Stimulated activated CD4-positive, alpha-beta T cell treated with anti-CD3 and anti-CD28 coated beads, Interleukin-1b, Interleukin-23, amount 100 ng/mL, for 48 hours (primary cell): ENCODE results near the gene VIL1.

ENCODE experiments used
- DNase-seq: peaks from one replicate; pipeline ENCODE4 v3.0.0-alpha.2; 2020

The VIL1 gene

DNA sequence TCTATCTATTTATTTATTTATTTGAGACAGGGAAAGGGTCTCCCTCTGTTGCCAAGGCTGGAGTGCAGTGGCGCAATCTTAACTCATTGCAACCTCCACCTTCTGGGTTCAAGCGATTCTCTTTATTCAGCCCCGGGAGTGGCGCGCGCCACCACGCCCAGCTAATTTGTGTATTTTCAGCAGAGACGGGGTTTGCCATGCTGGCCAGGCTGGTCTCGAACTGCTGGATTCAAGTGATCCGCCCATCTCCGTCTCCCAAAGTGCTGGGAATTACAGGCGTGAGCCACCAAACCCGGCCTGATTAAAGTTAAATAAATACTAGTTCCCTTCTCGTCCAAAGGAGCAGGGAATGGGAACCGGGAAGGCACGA, 23.5 kb upstream of the VIL1 start:
- no peak for DNase-seq

DNA sequence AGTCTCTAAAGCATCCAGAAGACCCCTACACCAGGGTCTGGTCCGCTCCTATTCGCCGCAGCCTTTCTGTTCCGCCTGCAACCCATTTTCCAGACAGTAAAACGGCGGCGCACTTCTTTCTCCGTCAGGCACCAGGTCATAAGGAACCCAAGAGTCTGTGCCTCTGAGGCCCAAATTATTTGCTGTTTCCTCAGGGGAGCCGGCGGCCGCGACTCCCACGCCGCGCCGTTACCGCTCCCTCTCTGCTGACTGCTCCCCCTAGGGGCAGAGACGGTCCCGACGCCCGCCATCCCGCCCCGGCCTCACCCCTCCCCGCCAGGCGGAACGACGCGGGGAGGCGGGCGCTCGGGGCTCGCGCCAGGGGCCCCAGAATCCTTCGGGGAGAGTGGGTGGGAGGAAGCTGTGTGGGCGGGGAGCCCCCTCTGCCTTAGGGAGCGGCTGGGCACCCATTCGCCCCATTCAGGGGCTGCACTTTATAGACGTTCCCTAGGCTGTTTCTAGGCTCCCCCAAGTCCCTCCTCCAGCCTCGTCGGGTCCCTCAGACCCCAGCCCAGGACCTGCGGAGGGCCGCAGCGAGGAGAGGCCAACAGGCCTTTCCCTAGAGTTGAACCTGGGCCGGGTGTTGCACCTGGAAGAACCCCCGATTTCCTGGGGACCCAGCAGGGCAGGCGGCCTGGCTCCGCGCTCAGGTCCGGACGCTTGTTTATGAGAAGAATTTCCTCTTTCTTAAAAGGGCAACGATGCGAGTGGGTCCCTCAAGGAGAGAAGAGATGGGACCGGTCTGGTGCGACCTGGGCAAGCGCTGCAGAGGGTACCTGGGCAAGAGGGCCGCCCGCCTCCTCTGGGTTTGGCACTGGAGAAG, 22.9 kb upstream of the VIL1 start:
- peak; percentile 93 for DNase-seq

DNA sequence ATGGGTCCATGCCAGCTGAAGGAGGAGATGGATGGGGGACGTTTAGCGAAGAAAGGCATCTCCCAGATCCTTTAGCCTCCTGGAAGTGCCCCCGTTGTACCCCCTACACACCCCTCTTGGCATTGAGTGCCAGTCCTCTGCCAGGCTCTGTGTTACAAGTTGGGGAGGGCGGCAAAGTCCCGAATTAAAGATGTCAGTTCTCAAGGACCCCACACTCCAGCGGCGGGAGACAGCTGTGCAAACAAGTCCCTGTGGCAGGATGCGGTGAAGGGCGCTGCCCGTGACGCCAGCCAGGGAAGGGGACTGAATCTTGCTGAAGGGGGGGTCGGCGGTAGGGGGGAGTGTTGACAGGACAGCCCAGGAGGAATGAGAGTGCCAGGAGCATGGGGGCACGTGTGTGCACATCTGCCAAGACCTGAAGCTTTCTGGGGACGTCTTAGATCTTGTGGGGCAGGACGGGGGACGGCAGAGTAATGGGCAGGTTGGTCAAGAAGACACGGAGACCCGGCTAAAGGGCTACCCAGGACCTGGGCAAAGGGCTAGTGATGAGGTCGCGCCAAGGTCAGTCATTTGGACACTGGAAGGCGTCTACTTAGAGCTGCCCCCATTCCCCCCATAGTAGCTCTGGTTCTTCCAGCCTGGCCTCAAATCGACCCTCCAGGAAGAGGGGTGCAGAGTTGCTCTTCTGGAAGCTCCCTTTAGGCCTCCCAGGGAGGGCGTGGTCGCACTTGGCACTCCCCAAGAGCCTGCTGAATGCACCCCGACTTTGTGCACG, 22.0 kb upstream of the VIL1 start:
- peak; percentile 50 for DNase-seq

DNA sequence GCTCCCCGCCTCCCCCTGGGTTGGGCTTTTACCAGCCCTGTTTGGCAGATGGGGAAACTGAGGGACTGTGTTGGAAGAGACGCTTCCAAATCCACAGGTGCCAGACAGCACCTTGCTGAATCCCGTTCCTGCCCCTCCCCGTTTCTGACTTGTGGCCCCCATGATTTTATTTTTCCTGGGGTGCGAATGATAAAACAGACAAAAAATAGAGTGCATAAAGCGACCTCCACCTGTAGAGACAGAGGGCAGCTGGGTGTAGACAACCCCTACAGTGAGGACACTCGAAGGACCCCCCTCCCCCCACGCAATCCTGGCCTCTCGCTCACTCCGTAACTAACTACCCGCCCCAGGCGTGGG, 21.5 kb upstream of the VIL1 start:
- no peak for DNase-seq

DNA sequence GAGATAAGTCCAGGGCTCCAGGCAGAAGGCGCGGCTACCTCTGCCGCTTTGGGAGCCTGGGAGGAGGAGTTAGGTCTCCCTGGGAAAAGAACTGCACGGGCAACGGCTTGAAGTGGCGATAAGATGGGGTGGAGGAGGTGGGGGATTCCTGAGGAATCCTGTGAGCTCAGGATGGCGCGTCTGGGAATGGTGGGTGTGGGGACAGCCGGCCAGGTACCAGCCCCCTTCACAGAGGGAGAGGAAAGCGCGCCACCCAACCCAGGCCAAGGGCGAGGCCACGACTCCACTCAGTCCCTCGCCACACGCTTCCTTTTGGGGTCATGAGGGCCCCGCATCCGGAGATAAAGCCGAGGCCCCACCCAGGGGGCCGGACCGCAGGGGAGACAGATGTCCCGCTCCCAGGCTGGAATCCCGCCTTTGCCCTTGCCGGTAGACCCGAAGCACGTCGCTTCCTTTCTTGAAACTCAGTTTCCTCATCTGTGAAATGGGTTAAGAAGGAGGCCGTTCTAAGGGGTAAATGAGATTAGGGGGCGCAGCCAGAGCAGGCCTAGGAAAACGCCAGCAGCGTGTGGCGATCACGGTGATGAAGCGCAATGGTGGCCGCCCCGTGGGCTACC, 21.0 kb upstream of the VIL1 start:
- no peak for DNase-seq

DNA sequence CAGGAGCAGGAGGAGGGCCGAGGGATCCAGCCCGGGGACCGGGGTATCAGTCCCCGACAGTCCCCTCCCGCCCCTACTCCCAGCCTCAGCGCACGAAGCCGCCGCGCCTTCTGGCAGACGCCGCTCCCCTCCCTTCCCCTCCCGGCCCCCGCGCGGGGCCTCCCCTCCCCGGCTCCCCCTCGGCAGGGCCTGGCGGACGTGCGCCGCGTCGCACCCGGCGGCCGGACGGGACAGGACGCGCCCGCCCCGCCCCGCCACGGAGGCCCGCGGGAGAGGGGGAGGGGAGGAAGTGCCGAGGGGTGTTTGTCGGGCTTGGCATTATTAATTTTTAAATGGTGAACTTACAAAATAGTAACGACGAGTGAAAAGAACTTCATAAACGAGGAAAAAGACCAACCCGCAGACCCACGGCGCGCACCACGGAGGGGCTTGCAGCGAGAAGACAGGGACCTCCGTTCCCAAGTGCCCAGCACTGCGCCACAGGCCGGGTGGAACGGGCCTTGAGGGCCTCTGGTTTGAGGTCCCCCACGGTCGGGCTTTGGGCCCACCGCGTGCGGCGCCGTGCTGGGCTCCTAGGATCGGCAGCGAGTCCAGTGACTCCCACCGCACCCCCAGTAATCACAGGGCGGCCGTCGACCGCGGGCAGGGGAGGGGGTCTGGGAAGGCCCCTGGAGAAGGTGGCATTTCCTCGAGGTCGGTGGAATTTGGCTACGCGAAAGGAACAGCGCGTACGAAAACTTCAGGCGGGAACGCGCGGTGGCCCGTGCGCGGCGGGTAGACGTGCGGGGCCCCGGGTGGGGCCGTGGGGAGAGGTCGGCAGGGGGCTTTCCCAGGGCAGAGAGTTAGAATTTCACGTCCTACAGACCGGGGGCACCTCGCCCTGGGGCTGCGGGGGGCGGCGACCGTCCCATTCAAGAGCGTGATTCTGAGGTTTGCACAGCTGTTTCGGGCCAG, 20.2 kb upstream of the VIL1 start:
- peak; percentile 66 for DNase-seq

DNA sequence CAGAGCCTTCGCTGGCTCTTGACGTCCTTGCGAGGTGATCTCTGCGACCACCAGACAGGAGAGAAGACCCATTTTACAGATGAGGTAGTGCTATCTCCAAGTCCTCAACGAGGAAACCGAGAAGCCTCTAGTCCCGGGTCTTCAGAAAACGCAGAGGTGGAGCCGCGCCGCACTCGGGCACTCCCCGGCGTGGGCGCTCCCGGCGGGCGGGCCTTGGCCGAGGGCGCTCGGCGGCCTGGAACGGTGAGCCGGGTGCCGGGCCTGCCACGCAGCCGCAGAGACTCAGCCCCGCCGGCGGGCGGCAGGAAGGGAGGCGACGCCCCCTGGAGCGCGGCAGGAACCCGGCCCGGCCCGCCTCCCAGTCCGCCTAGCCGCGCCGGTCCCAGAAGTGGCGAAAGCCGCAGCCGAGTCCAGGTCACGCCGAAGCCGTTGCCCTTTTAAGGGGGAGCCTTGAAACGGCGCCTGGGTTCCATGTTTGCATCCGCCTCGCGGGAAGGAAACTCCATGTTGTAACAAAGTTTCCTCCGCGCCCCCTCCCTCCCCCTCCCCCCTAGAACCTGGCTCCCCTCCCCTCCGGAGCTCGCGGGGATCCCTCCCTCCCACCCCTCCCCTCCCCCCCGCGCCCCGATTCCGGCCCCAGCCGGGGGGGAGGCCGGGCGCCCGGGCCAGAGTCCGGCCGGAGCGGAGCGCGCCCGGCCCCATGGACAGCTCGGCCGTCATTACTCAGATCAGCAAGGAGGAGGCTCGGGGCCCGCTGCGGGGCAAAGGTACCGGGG, 19.3 kb upstream of the VIL1 start, which contains the start of gene CTDSP1:
Gene CTDSP1 (plus strand): TSS at position 478 of the 776 bp plus-strand sequence. CDS start 223 bp downstream, at position 701.
- peak; percentile 93 for DNase-seq

DNA sequence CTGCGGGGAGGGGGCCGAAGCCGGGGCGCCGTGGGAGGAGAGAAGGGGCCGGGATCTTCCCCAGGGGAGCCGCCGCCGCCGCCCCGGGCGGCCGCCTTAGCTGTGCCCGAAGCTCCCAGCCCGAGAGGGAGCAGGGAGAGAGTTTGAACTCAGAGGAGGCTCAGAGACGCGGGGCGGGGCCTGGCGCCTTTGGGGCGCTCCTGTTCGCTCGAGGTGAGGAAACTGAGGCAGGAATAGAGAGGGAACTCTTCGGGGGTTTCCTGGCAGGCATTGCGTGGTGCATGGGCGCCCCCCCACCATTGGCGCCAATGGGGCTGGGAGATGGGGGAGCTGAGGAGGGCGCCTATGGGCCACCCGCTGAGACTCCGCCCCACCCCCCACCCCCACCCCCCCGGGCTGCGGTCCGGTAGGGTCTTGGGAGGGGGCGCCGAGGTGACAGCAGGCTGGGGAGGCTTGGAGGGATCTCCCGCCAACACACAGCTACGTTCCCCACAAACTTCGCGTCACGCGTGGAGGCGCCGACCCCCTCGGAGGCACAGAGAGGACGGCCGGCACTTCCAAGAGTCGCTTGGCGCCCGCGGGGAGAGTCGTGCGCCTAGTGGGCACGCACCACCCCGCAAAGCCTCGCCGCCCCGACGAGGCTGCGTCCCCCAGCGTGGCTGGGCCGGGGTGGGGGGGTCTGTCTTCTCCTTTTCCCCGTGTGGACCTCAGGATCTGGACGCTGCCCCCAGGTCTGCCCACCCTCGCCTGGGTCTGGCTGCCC, 18.6 kb upstream of the VIL1 start:
- DNase-seq, result no peak

DNA sequence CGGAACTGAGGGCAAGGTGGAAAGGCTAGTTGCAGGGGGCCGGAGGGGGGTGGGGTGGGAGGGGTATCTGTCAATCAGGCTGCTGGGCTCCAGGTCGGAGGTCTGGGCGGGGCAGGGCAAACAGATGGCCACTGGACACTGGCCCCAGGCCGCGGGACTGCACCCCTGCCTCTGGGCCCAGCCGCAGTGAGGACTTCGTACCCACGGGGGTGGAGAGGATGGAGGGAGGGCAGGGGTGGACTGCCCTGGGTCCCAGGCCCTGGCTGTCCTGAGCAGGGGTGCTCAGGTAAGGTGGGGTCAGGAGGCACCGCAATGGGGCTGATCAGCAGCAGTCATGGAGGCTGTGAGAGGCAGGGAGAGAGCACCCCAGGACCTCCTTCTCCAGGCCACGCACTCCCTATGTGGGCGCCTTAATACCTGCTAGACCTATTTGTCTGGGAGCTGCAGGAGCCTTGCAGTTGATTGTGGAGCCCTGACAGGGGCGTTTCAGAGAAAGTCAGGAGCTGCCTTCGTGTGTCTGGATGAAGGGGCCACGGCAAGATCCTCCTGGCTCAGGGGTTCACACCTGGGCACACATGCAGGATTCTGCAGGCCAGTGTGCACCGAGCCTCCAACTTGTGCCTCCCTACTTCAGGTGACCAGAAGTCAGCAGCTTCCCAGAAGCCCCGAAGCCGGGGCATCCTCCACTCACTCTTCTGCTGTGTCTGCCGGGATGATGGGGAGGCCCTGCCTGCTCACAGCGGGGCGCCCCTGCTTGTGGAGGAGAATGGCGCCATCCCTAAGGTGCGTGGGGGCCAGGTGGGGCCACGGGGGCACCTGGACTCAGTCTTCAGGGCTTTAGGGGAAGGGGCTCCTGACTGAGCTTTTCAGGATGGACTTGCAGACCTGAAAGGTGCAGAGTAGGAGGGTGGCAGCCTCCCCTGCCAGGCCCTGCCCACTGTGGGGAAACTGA, 17.7 kb upstream of the VIL1 start:
- DNase-seq, result no peak

DNA sequence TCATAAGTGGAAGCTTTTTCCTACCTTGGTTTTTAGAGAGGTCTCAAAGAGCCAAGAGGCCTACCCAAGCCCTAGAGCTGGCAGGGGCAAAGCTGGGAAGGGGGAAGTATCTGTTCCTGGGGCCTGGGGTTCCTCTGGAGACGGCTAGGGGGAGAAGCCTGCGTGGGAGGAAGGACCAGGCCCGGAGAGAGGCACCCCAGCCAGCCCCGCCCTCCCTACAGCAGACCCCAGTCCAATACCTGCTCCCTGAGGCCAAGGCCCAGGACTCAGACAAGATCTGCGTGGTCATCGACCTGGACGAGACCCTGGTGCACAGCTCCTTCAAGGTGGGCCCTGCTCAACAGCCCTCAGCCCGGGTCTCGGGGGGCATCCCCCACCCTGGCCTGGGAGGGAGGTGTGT, 17.0 kb upstream of the VIL1 start:
- DNase-seq, result no peak

DNA sequence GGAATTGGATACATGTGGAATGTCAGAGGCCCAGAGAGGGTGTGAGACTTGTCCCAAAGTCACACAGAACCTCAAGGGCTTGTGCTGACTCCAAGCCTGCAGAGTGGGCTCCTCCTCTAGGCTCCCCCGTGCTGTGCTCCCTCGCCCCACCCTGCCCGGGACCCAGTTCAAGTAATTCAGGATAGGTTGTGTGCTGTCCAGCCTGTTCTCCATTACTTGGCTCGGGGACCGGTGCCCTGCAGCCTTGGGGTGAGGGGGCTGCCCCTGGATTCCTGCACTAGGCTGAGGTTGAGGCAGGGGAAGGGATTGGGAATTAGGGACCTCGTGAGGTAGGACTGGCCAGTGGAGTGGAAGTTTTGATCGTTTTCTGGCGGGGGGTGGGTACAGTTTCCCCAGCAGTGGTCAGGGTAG, 16.4 kb upstream of the VIL1 start:
- no peak for DNase-seq

DNA sequence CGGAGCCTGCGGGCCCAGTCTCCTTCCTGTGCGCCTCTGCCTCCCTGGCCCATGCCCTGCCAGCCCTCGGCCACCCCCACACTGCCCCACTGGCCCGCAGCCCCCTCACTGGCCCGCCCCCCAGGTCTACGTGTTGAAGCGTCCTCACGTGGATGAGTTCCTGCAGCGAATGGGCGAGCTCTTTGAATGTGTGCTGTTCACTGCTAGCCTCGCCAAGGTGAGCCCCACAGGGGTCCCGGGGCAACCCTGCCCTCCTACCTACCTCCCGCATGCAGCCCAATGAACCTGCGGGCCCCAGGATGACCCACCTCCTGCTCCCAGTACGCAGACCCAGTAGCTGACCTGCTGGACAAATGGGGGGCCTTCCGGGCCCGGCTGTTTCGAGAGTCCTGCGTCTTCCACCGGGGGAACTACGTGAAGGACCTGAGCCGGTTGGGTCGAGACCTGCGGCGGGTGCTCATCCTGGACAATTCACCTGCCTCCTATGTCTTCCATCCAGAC, 16.0 kb upstream of the VIL1 start:
- no peak for DNase-seq

DNA sequence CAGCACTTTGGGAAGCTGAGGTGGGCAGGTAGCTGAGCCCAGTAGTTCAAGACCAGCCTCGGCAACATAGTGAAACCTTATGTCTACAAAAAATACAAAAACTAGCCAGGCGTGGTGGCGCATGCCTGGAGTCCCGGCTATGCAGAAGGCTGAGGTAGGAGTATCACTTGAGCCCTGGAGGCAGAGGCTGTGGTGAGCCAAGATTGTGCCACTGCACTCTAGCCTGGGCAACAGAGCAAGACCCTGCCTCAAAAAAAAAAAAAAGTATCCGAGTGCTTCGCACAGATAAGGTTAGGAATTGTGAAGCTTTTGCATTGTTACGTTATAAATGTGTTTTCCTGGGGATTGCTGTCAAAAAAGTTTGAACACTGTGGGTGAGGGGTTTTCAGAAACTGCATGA, 15.1 kb upstream of the VIL1 start:
- DNase-seq, result no peak

DNA sequence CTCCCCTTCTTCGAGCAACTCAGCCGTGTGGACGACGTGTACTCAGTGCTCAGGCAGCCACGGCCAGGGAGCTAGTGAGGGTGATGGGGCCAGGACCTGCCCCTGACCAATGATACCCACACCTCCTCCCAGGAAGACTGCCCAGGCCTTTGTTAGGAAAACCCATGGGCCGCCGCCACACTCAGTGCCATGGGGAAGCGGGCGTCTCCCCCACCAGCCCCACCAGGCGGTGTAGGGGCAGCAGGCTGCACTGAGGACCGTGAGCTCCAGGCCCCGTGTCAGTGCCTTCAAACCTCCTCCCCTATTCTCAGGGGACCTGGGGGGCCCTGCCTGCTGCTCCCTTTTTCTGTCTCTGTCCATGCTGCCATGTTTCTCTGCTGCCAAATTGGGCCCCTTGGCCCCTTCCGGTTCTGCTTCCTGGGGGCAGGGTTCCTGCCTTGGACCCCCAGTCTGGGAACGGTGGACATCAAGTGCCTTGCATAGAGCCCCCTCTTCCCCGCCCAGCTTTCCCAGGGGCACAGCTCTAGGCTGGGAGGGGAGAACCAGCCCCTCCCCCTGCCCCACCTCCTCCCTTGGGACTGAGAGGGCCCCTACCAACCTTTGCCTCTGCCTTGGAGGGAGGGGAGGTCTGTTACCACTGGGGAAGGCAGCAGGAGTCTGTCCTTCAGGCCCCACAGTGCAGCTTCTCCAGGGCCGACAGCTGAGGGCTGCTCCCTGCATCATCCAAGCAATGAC, 14.4 kb upstream of the VIL1 start:
- DNase-seq, result no peak

DNA sequence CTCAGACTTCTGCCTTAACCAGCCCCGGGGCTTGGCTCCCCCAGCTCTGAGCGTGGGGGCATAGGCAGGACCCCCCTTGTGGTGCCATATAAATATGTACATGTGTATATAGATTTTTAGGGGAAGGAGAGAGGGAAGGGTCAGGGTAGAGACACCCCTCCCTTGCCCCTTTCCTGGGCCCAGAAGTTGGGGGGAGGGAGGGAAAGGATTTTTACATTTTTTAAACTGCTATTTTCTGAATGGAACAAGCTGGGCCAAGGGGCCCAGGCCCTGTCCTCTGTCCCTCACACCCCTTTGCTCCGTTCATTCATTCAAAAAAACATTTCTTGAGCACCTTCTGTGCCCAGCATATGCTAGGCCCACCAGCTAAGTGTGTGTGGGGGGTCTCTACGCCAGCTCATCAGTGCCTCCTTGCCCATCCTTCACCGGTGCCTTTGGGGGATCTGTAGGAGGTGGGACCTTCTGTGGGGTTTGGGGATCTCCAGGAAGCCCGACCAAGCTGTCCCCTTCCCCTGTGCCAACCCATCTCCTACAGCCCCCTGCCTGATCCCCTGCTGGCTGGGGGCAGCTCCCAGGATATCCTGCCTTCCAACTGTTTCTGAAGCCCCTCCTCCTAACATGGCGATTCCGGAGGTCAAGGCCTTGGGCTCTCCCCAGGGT, 13.7 kb upstream of the VIL1 start:
- DNase-seq, result no peak

DNA sequence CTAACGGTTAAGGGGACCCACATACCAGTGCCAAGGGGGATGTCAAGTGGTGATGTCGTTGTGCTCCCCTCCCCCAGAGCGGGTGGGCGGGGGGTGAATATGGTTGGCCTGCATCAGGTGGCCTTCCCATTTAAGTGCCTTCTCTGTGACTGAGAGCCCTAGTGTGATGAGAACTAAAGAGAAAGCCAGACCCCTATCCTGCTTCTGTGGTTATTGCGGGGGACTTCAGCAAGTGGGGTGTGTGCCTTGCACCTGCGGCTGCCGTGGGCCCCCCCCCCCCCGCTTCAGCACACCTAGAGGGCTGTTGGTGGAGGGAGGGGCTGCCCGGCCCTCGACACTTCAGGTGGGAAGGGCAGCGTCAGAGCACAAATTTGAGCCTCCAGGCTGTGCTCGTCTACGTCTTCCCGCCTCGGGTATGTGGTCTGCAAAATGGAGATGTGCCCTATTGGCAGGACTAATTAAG, 13.1 kb upstream of the VIL1 start:
- DNase-seq, result no peak

DNA sequence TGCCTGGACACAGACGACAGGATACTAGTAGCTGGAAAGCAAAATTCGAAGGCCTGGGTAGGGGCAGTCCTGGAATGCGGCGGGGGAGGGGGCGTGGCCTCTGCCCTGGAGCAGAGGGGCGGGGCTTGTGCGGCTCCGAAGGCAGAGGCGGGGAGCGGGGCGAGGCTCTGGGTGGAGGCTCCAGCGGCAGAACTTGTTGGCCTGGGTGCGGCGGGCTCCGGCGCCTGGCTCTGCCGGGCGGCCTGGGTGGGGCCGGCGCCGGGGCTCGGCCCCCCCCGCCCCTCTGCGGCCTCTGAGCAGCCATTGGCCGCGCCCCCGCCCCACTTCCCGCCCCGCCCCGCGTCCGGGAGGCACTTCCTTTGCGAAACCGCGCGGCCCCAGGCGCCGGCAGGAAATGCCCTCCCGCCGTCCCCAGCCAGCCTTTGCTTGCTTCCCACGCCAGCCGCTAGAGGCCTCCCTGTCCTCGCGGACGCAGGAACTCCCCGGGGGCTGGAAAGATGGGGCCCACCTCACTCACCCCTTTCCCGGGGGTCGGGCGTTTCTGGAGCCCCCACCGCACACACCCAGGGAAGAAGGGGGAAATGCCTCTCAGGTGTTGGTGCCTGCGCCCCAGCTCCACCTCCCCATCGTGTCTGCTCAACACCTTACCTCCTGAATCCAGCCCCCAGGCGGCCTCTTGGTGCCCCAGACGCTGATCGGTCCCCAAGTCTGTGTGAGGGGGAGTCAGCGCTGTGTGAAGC, 12.5 kb upstream of the VIL1 start:
- DNase-seq, result peak; percentile 93
